HFFc6 (cell line): ENCODE measurements around the gene CACNA1D. TPM values are rescaled to one million over a fixed set of nuclear protein-coding genes. Genes with fewer than 3 reads are reported as not detected.

ENCODE experiments used
- DNase-seq: peaks from one replicate; pipeline ENCODE4 v3.0.0-alpha.2; 2018
- H3K27ac Mint-ChIP-seq: 2 replicates; pipeline ENCODE4 v1.8.0; 2020; ENCODE audit warnings: mild to moderate bottlenecking, mixed read lengths
- H3K27me3 Mint-ChIP-seq: 2 replicates; pipeline ENCODE4 v1.8.0; 2021; ENCODE audit warnings: mild to moderate bottlenecking, moderate library complexity, mixed read lengths; ENCODE audit not compliant: insufficient read depth
- H3K36me3 Mint-ChIP-seq: 2 replicates; pipeline ENCODE4 v1.8.0; 2021; ENCODE audit warnings: low read depth, mixed read lengths
- H3K4me1 Mint-ChIP-seq: 2 replicates; pipeline ENCODE4 v1.8.0; 2020; ENCODE audit warnings: low read depth, mixed read lengths
- H3K4me3 Mint-ChIP-seq: 2 replicates; pipeline ENCODE4 v1.8.0; 2020; ENCODE audit warnings: mild to moderate bottlenecking, moderate library complexity, mixed read lengths
- H3K9me3 Mint-ChIP-seq: 2 replicates; pipeline ENCODE4 v1.8.0; 2020; ENCODE audit warnings: mild to moderate bottlenecking, mixed read lengths
- total RNA-seq, 6 experiments: library from RNA; stranded (reverse); fragmentation: NEBNext Ultra II Directional; extraction: Animal tissue kit (Norgen Biotek cat#: 25700); gene quantifications; 2 replicates in 1 of 6; 3 replicates in 5 of 6; pipeline ENCODE4 v1.2.3, GENCODE V29; 2021
- TF ChIP-seq, protein P1 (sequence below): fragments of 200-600 bp; sonication (generic); IDR thresholded peaks from 2 replicates; pipeline ENCODE4 v1.5.0; 2021; ENCODE audit warnings: antibody characterized with exemption, mild to moderate bottlenecking

The CACNA1D gene
- total RNA-seq, 6 experiments from 2014 or later: 0.09 TPM; not detected in 5

DNA sequence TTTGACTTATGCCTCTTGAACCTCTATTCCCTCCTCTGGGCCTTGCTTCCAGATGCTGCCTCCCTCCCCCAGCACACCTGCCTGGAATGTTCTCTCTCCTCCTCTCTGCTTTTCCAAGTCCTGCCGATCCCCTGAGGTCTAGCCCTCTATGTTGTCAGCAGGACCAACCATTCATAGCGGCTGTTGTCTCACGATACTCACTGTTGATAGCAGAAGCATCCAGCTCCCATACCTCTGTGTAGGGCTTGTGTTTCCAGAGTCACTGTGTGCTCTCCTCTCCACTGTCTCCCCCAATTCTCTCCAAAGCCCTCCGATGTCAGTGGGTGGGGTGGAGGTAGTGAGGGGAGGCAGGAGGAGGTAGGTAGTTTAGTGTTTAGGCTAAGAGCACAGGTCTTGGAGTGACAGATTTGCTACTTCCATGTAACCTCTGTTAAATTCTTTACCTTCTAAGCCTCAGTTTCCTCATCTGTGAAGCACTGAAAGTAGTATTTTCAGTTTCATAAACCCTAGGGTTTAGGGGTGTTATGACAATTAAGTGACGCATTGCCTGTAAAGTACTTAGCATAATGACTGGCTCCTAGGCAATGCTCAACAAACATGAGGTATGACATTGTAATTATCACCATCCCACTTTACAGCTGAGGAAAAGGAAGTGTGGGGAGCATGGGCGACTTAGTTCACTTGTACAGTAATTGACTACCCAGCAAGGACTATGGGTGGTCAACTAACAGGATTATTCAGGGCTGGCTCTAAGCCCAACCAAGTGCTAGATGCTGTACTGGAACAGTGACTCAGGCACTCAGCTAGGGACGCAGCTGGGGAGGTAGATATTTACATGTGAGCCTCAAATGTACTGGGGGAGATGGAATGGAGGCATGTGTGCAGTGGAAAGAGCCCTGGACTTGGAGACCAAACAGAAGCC is 122.8 kb downstream of the CACNA1D start:
- no peaks in the 10 kb centered on the region for H3K4me1 Mint-ChIP-seq
- no peaks in the 10 kb centered on the region for H3K36me3 Mint-ChIP-seq
- no peak overlapping the region for H3K4me3 Mint-ChIP-seq
- peaks cover 13% of the 10 kb centered on the region for H3K27me3 Mint-ChIP-seq
- no peak overlapping the region for H3K27ac Mint-ChIP-seq
- DNase-seq: no peak
- TF ChIP-seq, protein P1, sequence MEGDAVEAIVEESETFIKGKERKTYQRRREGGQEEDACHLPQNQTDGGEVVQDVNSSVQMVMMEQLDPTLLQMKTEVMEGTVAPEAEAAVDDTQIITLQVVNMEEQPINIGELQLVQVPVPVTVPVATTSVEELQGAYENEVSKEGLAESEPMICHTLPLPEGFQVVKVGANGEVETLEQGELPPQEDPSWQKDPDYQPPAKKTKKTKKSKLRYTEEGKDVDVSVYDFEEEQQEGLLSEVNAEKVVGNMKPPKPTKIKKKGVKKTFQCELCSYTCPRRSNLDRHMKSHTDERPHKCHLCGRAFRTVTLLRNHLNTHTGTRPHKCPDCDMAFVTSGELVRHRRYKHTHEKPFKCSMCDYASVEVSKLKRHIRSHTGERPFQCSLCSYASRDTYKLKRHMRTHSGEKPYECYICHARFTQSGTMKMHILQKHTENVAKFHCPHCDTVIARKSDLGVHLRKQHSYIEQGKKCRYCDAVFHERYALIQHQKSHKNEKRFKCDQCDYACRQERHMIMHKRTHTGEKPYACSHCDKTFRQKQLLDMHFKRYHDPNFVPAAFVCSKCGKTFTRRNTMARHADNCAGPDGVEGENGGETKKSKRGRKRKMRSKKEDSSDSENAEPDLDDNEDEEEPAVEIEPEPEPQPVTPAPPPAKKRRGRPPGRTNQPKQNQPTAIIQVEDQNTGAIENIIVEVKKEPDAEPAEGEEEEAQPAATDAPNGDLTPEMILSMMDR: no peak
- H3K9me3 Mint-ChIP-seq: no peaks in the 10 kb centered on the region

DNA sequence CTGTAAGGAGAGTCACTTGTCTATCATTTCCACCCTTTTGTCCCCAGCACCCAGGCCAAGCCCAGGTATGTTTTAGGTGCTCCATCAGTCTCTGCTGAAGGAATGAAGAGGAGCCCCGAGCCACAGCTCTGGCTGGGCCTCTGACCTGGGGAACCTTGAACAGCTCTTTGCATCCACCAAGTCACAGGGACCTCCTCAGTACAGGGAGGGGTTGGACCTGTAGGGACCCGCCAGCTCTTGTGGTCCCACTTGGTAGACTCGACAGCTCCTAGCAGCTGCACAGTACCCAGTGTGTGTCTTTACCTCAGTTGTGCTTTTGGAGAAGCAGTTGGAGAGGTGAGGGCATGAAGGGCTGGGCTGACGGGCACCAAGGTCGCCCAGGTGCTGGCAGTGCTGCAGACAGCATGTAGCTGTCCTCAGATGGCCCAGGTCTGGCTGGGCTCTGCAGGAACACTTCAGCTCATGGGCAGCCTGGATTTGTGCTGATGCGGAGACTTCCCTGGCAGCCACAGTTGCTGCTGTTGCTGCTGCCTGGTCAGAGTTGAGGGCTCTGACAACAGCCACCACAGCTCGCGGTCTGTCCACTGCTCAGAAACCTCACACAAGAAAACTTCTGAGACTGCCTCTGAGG is 123.6 kb downstream of the CACNA1D start:
- TF ChIP-seq, protein P1: no peak
- no peak overlapping the region for H3K27ac Mint-ChIP-seq
- H3K27me3 Mint-ChIP-seq: peaks cover 13% of the 10 kb centered on the region
- no peak for DNase-seq
- H3K9me3 Mint-ChIP-seq: no peaks in the 10 kb centered on the region
- H3K36me3 Mint-ChIP-seq: no peaks in the 10 kb centered on the region
- H3K4me3 Mint-ChIP-seq: no peak overlapping the region
- H3K4me1 Mint-ChIP-seq: no peaks in the 10 kb centered on the region

DNA sequence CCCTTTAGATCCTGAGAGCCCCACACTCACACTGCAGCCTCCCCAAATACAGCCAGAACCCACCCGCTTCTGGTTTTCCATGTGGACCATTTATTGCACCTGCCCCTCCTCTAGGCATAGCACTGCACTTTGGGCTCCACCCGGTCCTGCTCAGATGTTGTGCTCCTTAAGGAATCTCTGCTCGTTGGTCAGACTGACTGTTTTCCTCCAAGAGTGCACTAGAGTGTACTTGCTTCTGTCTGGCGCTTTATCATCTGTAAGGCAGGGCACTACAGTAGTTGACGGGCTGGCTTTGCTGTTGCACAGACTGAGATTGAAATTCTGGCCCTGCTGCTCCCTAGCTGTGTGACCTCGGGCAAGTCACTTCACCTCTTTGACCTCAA is 124.1 kb downstream of the CACNA1D start:
- Mint-ChIP-seq H3K36me3 (no peaks in the 10 kb centered on the region), H3K27ac (no peak overlapping the region), H3K27me3 (peaks cover 13% of the 10 kb centered on the region), H3K9me3 (no peaks in the 10 kb centered on the region), H3K4me3 (no peak overlapping the region), H3K4me1 (no peaks in the 10 kb centered on the region)
- TF ChIP-seq, protein P1: no peak
- no peak for DNase-seq

DNA sequence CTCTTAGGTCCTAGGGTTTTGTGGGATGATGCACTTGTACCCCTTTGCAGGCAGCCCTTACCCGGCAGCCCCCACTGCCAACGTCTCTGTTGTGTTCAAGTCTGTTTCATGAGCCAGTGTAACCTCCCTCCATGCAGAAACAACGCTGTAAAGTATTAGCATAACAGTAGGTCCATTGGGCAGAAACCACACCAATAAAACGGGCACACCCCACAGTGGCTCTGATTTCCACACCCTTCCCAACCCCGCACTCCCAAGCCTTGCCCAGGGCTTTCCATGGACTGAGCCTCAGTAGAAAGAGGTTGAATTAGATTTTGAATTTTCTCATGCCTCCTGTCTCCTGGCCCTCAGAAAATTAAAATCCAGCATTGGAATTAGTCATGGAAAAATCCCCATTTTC is 124.5 kb downstream of the CACNA1D start:
- H3K9me3 Mint-ChIP-seq: no peaks in the 10 kb centered on the region
- H3K4me3 Mint-ChIP-seq: no peak overlapping the region
- H3K27me3 Mint-ChIP-seq: peaks cover 13% of the 10 kb centered on the region
- H3K4me1 Mint-ChIP-seq: no peaks in the 10 kb centered on the region
- TF ChIP-seq, protein P1: no peak
- H3K27ac Mint-ChIP-seq: no peak overlapping the region
- no peak for DNase-seq
- H3K36me3 Mint-ChIP-seq: no peaks in the 10 kb centered on the region

DNA sequence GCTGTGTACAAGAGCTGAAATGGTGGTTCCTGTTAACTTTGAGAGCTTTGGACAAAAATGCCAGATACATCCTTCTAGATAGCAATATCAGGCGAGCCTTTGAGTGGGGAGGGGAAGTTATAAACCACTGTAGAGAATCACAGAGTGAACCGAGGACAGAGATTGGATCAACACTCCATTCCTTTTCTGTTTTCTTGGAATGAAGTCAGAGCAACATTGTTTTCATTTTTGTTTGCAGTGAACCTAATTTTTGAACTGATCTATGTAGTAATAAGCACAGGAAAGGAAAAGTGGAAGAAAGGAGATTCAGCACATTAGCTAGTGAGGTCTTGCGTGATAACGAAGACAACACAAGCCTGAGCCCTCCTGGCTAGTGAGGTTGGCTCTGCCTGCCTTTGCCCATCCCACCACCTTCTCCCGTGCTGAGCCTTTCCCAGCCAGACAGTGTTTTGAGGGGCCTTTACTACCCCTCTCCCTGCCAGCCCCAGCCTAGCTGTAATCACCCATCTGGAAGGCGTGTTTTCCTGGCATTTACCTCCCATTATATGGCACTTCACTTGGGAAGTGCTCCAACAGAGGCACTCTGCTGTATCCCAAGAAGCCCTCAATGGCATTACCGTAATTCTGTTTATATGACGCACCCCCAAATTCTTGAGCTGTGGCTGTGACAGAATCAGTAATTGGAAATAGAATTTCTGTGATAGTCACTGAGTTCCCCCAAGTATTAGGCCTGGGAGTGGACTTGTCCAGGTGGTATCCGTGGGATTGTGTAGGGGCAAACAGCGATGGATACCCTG is 129.8 kb downstream of the CACNA1D start:
- no peaks in the 10 kb centered on the region for H3K4me1 Mint-ChIP-seq
- no peak overlapping the region for H3K27ac Mint-ChIP-seq
- TF ChIP-seq, protein P1: no peak
- H3K9me3 Mint-ChIP-seq: no peaks in the 10 kb centered on the region
- no peak overlapping the region for H3K4me3 Mint-ChIP-seq
- no peaks in the 10 kb centered on the region for H3K36me3 Mint-ChIP-seq
- DNase-seq: no peak
- H3K27me3 Mint-ChIP-seq: peaks cover 16% of the 10 kb centered on the region
